ENCODE results near the gene JAKMIP1.

The JAKMIP1 gene

DNA sequence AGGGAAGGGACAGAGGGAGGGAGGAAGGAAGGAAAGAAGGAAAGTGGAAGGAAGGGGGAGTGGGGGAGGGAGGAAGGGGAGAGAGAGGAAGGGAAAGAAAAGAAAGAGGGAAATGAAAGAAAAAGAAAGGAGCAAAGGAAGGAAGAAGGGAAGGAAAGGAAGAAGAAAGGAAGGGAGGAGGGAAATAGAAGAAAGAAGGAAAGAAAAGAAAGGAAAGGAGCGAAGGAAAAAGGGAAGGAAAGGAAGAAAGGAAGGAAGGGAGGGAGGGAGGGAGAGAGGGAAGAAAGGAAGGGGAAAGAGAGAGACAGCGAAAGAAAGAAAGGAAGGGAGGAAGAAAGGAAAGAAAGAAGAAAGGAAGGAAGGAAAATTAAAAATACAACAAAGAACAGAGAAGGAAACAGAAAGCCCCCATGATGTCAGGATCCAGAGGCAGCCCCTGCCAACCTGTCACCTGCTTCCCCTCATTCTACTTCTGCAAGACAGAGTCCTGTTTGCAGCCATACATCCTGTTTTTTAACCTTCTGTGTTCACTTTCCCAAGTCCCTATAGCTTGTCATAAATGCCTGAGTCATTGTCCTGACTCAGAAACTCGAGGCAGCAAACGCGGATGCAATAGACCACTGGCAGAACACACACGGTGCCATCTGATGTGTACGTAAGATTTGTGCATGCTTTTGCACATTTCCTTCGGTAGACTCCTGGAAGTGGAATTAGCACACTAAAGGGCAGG, 105.2 kb downstream of the JAKMIP1 start:
- Histone ChIP-seq H3K27me3 (ENCODE audit: control insufficient read depth, insufficient read depth, low read length) (no peaks in the 10 kb centered on the region), H3K4me3 (ENCODE audit: low read length) (no peak overlapping the region), H3K36me3 (ENCODE audit: control insufficient read depth, insufficient read depth, low read length) (no peaks in the 10 kb centered on the region), H3K27ac (ENCODE audit: low read length) (no peak overlapping the region), H3K4me1 (ENCODE audit: control insufficient read depth, insufficient read depth, low read length) (no peaks in the 10 kb centered on the region), H3K9me3 (ENCODE audit: control insufficient read depth, insufficient read depth, low read length) (no peaks in the 10 kb centered on the region)
- WGBS (ENCODE audit: insufficient coverage, insufficient read length), result no CpG with 5 or more reads among the region's 8 CpGs
- no peak for DNase-seq (ENCODE audit: low read depth, low spot score)

DNA sequence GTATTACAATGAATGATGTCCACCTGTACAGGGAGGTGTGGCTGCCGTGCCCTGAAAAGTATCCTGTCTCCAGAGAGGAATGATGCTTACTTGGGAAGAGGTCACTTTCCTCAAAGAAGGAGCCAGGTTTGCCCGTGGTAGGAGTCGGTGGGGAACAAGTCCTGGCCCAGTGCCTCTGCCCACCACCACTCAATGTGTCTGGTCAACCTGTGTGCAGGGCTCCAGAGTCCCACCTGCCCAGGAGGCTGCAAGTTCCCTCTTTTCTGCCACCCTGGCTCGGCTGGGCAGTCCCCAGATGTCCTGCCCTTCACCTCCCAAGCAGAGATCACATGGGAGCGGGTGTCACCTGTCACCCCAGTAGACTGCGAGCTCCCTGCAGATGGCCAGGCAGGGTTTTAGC, 106.7 kb downstream of the JAKMIP1 start:
- H3K4me3 ChIP-seq (ENCODE audit: low read length), result no peak overlapping the region
- H3K27ac ChIP-seq (ENCODE audit: low read length), result no peak overlapping the region
- DNase-seq (ENCODE audit: low read depth, low spot score), result no peak
- H3K27me3 ChIP-seq (ENCODE audit: control insufficient read depth, insufficient read depth, low read length), result no peaks in the 10 kb centered on the region
- no peaks in the 10 kb centered on the region for H3K4me1 ChIP-seq (ENCODE audit: control insufficient read depth, insufficient read depth, low read length)
- no CpG with 5 or more reads among the region's 6 CpGs for WGBS (ENCODE audit: insufficient coverage, insufficient read length)
- no peaks in the 10 kb centered on the region for H3K36me3 ChIP-seq (ENCODE audit: control insufficient read depth, insufficient read depth, low read length)
- no peaks in the 10 kb centered on the region for H3K9me3 ChIP-seq (ENCODE audit: control insufficient read depth, insufficient read depth, low read length)

DNA sequence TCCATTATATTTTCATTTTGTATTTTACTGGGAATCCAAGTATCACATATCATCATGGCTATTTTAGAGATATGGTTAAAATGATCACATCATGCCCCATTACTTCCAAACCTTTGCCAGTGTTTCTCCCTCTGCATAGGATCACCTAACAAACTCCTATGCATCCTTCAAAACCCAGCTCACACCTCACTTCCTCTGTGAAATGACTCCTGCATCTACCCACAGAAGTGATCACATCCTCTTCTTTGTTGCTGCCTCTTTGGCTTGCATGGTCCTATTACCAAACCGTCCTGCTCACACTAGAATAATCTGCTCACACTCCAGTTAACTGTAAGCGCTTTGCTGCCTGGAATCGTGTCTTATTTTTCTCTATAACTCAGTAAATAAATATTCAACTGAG, 107.4 kb downstream of the JAKMIP1 start:
- Histone ChIP-seq H3K36me3 (ENCODE audit: control insufficient read depth, insufficient read depth, low read length) (no peaks in the 10 kb centered on the region), H3K9me3 (ENCODE audit: control insufficient read depth, insufficient read depth, low read length) (no peaks in the 10 kb centered on the region), H3K27me3 (ENCODE audit: control insufficient read depth, insufficient read depth, low read length) (no peaks in the 10 kb centered on the region), H3K4me3 (ENCODE audit: low read length) (no peak overlapping the region), H3K27ac (ENCODE audit: low read length) (no peak overlapping the region), H3K4me1 (ENCODE audit: control insufficient read depth, insufficient read depth, low read length) (no peaks in the 10 kb centered on the region)
- no peak for DNase-seq (ENCODE audit: low read depth, low spot score)
- no CpG with 5 or more reads among the region's 3 CpGs for WGBS (ENCODE audit: insufficient coverage, insufficient read length)

DNA sequence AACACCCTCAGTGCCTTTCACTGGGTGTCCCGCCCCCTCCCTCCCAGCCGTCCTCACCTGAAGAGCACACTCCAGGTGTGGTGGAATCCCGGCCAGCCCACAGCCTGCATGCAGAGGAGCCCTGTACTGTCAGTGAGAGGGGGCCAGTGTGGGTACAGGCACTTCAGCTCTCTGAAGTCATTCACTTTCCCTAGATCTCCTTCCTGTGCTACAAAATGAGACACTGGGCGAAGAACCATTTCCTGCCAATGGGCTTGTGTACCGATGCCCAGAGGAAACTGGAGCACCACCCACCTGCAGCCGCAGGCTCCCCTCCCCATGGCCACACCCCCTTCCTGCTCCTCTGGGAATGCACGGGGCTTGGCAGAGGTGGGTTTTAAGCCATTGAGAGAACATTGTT, 108.2 kb downstream of the JAKMIP1 start:
- H3K27ac ChIP-seq (ENCODE audit: low read length), result no peak overlapping the region
- no peaks in the 10 kb centered on the region for H3K36me3 ChIP-seq (ENCODE audit: control insufficient read depth, insufficient read depth, low read length)
- no peaks in the 10 kb centered on the region for H3K9me3 ChIP-seq (ENCODE audit: control insufficient read depth, insufficient read depth, low read length)
- WGBS (ENCODE audit: insufficient coverage, insufficient read length), result no CpG with 5 or more reads among the region's 7 CpGs
- H3K27me3 ChIP-seq (ENCODE audit: control insufficient read depth, insufficient read depth, low read length), result no peaks in the 10 kb centered on the region
- no peak for DNase-seq (ENCODE audit: low read depth, low spot score)
- H3K4me3 ChIP-seq (ENCODE audit: low read length), result no peak overlapping the region
- H3K4me1 ChIP-seq (ENCODE audit: control insufficient read depth, insufficient read depth, low read length), result no peaks in the 10 kb centered on the region

DNA sequence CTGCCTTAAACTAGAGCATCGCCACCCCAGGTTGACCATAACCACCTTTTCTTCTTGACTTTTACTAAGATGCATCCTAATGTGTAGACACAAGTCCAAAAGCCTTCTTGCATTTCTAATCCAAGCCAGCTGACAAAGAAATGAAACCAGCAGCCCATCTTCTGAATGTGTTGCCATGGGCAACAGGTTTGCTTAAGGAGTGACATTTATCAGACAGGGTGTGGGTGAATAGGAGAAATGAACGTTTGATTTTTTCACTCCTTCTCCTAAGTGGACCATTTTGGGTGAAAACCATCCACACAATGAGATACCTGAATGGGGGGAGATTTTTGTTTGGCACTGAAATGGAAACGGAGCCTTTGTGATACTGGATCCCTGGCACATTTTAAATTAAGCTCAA, 109.4 kb downstream of the JAKMIP1 start:
- H3K4me3 ChIP-seq (ENCODE audit: low read length), result no peak overlapping the region
- no peak overlapping the region for H3K27ac ChIP-seq (ENCODE audit: low read length)
- no peaks in the 10 kb centered on the region for H3K27me3 ChIP-seq (ENCODE audit: control insufficient read depth, insufficient read depth, low read length)
- DNase-seq (ENCODE audit: low read depth, low spot score), result no peak
- WGBS (ENCODE audit: insufficient coverage, insufficient read length), result no CpG with 5 or more reads among the region's 3 CpGs
- no peaks in the 10 kb centered on the region for H3K36me3 ChIP-seq (ENCODE audit: control insufficient read depth, insufficient read depth, low read length)
- H3K4me1 ChIP-seq (ENCODE audit: control insufficient read depth, insufficient read depth, low read length), result no peaks in the 10 kb centered on the region
- no peaks in the 10 kb centered on the region for H3K9me3 ChIP-seq (ENCODE audit: control insufficient read depth, insufficient read depth, low read length)

DNA sequence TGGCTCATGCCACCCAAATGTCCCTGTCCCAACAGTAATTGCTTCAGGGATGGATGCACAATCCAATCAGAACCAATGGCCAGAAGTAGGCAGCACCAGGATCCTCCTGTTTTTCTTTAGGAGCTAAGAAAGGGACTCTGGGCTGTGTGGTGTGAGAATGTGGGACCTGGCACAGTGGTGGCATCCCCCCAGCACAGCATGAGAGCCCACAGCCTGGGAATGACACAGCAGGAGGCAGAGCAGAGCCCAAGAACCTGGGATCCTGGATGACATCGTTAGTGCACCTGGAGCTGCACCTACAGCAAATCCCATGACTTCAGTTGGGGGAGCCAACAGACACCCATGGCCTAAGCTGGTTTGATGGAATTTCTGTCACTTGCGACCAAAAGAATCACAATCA, 111.4 kb downstream of the JAKMIP1 start:
- Histone ChIP-seq H3K27ac (ENCODE audit: low read length) (no peak overlapping the region), H3K4me3 (ENCODE audit: low read length) (no peak overlapping the region), H3K36me3 (ENCODE audit: control insufficient read depth, insufficient read depth, low read length) (no peaks in the 10 kb centered on the region), H3K9me3 (ENCODE audit: control insufficient read depth, insufficient read depth, low read length) (no peaks in the 10 kb centered on the region), H3K4me1 (ENCODE audit: control insufficient read depth, insufficient read depth, low read length) (no peaks in the 10 kb centered on the region), H3K27me3 (ENCODE audit: control insufficient read depth, insufficient read depth, low read length) (no peaks in the 10 kb centered on the region)
- DNase-seq (ENCODE audit: low read depth, low spot score), result no peak
- no CpG with 5 or more reads among the region's 2 CpGs for WGBS (ENCODE audit: insufficient coverage, insufficient read length)

DNA sequence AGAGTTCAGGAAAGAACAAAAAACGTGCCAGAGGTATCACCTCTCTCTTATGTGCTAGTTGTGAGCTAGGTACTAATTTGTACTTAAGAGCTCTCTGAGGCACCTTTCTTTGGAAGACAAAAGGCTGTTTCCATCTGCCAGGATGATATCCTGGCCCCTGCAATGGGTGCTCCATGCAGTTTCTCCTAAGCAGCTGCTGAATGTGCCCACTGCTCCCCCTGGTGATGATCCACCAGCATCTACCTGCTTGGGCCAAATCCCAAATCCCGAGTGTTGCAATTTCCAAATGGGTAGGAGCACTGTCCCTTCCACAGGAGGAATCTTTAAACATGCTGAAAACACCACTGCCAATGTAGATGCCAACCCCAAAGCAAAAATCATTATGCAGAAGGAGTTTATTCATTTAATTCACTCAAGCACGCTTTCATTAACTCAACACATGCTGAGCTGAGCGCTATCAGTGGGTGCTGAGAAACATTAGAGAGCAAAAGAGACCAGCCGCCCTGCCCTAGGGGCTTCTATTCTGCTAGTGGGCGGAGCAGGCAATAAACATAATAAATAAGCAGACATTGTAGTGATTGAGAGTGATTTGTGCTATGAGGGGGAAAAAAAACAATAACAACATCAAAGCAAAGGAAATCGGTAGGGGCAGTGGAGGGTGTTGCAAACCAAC, 112.5 kb downstream of the JAKMIP1 start:
- Histone ChIP-seq H3K4me3 (ENCODE audit: low read length) (no peak overlapping the region), H3K4me1 (ENCODE audit: control insufficient read depth, insufficient read depth, low read length) (no peaks in the 10 kb centered on the region), H3K27ac (ENCODE audit: low read length) (no peak overlapping the region), H3K36me3 (ENCODE audit: control insufficient read depth, insufficient read depth, low read length) (no peaks in the 10 kb centered on the region), H3K27me3 (ENCODE audit: control insufficient read depth, insufficient read depth, low read length) (no peaks in the 10 kb centered on the region), H3K9me3 (ENCODE audit: control insufficient read depth, insufficient read depth, low read length) (no peaks in the 10 kb centered on the region)
- no CpG with 5 or more reads among the region's 7 CpGs for WGBS (ENCODE audit: insufficient coverage, insufficient read length)
- peak; percentile 55 for DNase-seq (ENCODE audit: low read depth, low spot score)

DNA sequence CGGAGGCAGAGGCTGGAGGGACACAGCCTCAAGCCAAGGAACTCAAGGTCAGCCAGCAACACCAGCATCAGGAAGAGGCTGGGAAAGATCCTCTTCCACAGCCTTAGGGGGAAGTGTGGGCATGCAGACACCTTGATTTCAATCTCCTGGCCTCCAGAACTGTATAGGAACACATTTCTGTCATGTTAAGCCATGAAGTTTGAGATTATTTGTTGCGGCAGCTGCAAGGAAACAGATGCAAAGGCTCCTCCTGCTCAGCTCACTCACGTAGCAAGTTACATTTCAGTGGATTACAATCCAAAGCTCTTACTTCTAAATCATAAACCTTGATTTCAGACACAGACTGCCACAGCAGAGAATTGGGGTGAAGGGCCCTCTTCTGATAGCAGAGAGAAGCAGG, 113.5 kb downstream of the JAKMIP1 start:
- Histone ChIP-seq H3K4me3 (ENCODE audit: low read length) (no peak overlapping the region), H3K36me3 (ENCODE audit: control insufficient read depth, insufficient read depth, low read length) (no peaks in the 10 kb centered on the region), H3K27ac (ENCODE audit: low read length) (no peak overlapping the region), H3K4me1 (ENCODE audit: control insufficient read depth, insufficient read depth, low read length) (no peaks in the 10 kb centered on the region), H3K27me3 (ENCODE audit: control insufficient read depth, insufficient read depth, low read length) (no peaks in the 10 kb centered on the region), H3K9me3 (ENCODE audit: control insufficient read depth, insufficient read depth, low read length) (no peaks in the 10 kb centered on the region)
- no peak for DNase-seq (ENCODE audit: low read depth, low spot score)
- no CpG with 5 or more reads among the region's 3 CpGs for WGBS (ENCODE audit: insufficient coverage, insufficient read length)

DNA sequence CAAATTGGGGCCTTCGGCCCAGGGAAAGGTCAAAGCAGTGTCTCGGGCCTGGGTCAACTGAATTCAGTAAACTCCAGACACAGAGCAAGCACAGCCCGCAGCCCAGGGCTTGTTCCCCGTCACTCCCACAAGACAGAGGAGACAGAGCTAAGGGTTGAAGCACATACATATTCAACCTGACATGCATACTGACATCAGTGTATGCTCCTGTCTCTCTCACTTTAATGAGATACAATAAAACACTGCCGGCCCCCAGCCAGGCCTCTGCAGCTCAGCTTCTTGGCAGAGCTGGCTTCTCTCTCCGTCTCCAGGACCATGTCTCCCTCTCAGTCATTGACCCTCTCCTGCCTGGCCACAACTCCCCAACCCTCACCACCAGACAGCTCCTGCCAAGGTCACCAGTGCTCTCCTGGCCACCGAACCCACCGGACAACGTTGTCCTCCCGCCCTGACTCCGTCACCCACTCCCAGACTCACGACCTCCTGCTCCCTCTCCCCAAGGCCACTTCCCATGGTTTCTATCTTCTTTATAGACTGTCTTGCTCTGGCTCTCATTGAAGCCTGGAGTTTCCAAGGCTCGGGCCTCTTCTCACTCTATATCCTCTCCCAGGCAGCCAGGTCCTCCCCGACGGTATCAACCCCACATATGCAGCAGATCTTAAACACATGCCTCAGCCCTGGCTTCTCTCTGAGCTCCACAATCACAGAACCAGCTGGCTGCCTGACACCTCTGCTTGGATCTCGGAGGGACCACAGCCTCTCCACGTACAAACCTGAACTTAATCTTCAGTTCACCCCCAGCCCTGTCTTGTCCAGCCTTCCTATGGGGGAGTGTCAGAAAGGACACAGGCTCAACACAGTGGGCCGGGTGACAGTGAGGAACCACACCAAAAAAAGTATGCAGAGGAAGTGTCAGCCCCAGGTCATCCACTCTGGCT, 114.4 kb downstream of the JAKMIP1 start:
- no CpG with 5 or more reads among the region's 18 CpGs for WGBS (ENCODE audit: insufficient coverage, insufficient read length)
- Histone ChIP-seq H3K36me3 (ENCODE audit: control insufficient read depth, insufficient read depth, low read length) (no peaks in the 10 kb centered on the region), H3K27ac (ENCODE audit: low read length) (no peak overlapping the region), H3K4me1 (ENCODE audit: control insufficient read depth, insufficient read depth, low read length) (no peaks in the 10 kb centered on the region), H3K4me3 (ENCODE audit: low read length) (no peak overlapping the region), H3K27me3 (ENCODE audit: control insufficient read depth, insufficient read depth, low read length) (no peaks in the 10 kb centered on the region), H3K9me3 (ENCODE audit: control insufficient read depth, insufficient read depth, low read length) (no peaks in the 10 kb centered on the region)
- no peak for DNase-seq (ENCODE audit: low read depth, low spot score)

DNA sequence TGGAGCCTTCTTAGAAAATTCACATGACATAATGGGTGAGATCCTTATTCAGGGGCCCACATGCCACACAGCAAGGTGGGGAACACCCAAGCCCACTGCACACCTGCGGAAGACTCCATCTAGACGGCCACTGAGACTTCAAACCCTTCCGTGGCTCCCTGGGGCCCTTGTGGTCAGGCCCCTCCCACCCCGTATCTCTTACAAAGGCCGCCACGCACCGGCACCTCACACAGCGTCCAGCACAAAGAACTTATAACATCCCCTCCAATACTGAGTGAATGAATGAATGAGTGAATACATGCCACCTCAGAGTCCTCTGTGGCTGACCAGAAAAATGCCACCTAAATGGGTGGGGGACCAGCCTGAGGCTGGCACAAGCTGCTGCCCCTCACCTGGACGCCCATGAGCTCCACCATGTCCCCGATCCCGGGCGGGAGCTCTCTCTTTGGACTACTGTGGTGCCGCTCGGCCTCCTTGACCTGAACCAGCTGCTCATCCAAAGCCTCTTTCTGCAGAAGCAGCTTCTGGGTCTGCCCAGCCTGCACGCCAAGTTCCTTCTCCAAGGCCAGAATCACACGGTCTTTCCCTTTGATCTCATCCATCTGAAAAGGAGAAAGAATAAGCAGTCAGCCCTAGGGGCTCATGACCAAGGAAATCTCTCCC, 115.2 kb downstream of the JAKMIP1 start:
- no CpG with 5 or more reads among the region's 16 CpGs for WGBS (ENCODE audit: insufficient coverage, insufficient read length)
- no peaks in the 10 kb centered on the region for H3K36me3 ChIP-seq (ENCODE audit: control insufficient read depth, insufficient read depth, low read length)
- H3K27me3 ChIP-seq (ENCODE audit: control insufficient read depth, insufficient read depth, low read length), result no peaks in the 10 kb centered on the region
- no peak overlapping the region for H3K4me3 ChIP-seq (ENCODE audit: low read length)
- no peaks in the 10 kb centered on the region for H3K9me3 ChIP-seq (ENCODE audit: control insufficient read depth, insufficient read depth, low read length)
- DNase-seq (ENCODE audit: low read depth, low spot score), result no peak
- H3K4me1 ChIP-seq (ENCODE audit: control insufficient read depth, insufficient read depth, low read length), result no peaks in the 10 kb centered on the region
- no peak overlapping the region for H3K27ac ChIP-seq (ENCODE audit: low read length)

Measured in iPS DF 6.9 (cell line).